GM18951 (cell line): ENCODE measurements around the gene ZDHHC24.

ENCODE experiments used
- POLR2A ChIP-seq: IDR thresholded peaks from 4 replicates; pipeline ENCODE4 v1.6.1; 2011; ENCODE audit warnings: mild to moderate bottlenecking; ENCODE audit not compliant: insufficient read length, insufficient read depth; ENCODE audit errors: extremely low read depth
- in situ Hi-C: fragments of 300-500 bp; cut with MboI; formaldehyde crosslinking; loops from one replicate; pipeline ENCODE4 v1.12.0; 2022; ENCODE audit warnings: low sequenced_read_pairs, mixed read lengths, inconsistent platforms; ENCODE audit not compliant: unreplicated experiment

The ZDHHC24 gene

DNA sequence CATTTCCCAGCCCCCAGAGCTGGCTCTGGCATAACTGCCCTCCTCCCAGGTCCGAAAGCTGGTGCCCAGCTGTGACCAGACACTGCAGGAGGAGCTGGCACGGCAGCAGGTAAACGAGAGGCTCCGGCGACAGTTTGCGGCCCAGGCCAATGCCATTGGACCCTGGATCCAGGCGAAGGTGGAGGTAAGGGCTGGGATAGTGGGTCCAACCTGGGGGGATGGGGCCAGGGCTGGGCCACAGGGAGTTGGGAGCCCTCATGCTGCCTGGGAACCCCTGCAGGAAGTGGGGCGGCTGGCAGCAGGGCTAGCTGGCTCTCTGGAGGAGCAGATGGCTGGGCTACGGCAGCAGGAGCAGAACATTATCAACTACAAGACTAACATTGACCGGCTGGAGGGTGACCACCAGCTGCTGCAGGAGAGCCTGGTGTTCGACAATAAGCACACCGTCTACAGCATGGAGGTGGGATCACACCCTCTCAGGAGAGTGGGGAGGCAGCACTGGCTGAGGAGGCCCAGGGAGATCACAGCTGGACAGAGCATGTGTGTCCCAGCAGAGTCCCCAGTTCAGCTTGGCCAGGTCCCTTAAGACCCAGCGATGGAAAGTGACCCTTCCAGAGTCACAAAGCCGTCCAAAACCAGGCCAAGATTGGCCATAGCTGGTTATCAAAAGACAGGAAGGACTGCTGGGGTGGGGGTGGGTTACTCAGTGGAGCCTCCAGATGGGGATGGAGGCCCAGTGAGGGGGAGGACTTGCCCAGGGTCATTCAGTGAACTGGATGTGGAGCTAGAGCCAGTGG lies 15.5 kb upstream of the ZDHHC24 start:
- in situ Hi-C loops = loop anchor here (25.0 kb wide), 1 partner anchor 276 kb away; the partner anchor contains the start of gene RCE1
- TF ChIP-seq POLR2A = no peak

DNA sequence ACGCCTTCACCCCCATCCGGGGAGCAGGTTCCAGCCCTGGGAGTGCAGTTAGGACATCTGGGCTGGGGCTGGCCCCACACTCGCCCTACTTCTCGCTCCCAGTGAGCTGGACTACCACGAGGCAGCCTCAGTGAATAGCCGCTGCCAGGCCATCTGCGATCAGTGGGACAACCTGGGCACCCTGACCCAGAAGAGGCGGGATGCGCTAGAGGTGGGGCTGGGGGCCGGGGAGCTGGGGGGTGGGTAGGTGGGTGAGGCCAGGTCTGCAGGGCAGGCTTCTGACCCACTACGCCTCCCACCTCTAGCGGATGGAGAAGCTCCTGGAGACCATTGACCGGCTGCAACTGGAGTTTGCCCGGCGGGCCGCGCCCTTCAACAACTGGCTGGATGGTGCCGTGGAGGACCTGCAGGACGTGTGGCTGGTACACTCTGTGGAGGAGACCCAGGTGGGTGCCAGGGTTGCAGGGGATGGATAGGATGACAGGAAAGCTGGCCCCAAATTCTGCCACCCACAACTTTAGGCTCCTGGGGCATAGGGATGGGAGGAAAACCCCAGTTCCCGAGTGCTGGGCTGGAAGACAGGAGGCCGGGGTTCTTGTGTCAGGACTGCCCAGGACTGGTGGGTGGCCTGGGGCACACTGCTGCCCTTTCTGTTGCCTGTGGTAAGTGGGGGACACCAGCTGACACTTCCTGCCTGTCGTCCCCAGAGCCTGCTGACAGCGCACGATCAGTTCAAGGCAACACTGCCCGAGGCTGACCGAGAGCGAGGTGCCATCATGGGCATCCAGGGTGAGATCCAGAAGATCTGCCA lies 14.2 kb upstream of the ZDHHC24 start:
- no peak for TF ChIP-seq POLR2A
- in situ Hi-C loops = loop anchor here (25.0 kb wide), 1 partner anchor 277 kb away; the partner anchor contains the start of gene RCE1

DNA sequence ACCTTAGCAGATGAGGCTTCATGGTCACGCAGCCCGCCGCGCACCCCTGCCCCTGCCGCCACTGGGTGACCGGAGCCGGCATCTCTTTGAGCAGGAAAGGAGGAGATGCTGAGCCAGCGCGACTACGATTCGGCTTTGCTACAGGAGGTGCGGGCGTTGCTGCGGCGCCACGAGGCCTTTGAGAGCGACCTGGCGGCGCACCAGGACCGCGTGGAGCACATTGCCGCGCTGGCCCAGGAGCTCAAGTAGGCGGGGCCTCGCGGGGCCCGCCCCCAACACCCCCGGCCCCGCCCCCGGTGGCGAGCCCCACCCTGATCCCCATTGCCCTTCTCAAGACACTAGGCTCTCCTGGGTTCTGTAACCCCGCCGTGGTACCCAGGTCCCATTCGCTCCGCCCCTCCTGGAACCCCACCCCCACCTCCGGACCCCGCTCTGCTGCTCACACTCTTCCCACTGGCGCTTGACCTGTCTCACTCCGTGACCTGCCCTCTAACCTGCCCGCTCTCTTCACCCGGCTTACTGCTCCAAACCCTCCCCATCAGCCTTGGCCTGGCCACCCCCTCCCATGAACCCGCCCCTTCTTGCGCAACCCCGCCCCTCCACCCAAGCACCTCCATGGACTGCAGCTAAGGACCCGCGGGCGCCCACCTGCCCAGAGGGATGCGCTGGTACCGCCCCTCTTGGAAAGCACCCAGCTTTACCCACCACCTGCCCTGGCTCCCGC lies 13.5 kb upstream of the ZDHHC24 start:
- TF ChIP-seq POLR2A = no peak
- in situ Hi-C loops = loop anchor here (25.0 kb wide), 1 partner anchor 278 kb away; the partner anchor contains the start of gene RCE1

DNA sequence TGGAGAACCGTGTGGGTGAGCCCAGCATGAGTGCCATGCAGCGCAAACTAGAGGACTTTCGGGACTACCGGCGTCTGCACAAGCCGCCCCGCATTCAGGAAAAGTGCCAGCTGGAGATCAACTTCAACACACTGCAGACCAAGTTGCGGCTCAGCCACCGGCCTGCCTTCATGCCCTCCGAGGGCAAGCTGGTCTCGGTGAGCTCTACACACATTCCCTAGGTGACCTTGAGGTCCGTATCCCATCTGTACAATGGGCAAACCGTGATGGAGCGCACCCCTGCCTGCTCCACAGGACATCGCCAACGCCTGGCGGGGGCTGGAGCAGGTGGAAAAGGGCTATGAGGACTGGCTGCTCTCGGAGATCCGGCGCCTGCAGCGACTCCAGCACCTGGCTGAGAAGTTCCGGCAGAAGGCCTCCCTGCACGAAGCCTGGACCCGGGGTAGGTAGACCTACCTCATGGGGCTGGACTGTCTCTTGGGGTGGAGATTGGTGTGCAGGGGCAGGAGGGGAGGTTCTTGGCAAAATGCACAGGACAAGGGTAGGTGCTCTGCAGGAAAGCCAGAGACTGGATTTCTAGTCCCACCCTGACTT lies 12.0 kb upstream of the ZDHHC24 start:
- in situ Hi-C loops = loop anchor here (25.0 kb wide), 1 partner anchor 279 kb away; the partner anchor contains the start of gene RCE1
- no peak for TF ChIP-seq POLR2A

DNA sequence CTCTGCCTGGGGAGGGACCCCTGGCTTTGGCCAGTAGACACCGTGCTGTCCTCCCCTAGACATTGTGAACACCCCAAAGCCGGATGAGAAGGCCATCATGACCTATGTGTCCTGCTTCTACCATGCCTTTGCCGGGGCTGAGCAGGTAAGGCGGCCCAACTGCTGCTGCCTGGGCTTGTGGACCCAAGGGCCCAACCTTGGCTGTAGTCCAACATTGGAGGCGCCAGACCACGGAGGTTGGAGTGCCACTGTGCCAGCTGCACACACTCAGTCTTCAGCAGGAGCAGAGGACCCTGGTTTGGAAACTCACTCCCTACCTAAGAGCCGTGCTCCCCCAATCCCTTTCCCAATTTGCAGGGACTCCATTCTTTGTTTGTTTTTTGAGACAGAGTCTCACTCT lies 10.2 kb upstream of the ZDHHC24 start:
- no peak for TF ChIP-seq POLR2A
- in situ Hi-C loops = loop anchor here (25.0 kb wide), 1 partner anchor 281 kb away; the partner anchor contains the start of gene RCE1

DNA sequence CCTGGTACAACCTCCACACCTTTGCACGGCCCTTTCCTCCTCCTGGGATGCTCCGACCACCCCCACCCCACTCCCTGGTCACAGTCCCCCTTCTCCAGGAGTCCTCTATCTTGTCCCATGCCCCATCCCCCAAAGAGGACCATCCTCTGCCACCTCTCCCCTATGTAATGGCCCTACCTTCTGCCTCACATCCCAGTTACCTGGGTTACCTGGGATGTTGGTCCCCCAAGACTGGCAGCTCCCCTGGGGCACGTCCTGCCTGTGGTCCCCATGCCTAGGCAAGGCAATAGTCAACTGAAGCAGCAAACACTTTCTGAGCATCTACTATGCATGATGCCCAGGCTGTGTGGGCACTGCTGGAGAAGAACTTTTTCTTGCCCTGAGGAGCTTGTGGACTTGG lies 9.6 kb upstream of the ZDHHC24 start:
- no peak for TF ChIP-seq POLR2A
- in situ Hi-C loops = loop anchor here (25.0 kb wide), 1 partner anchor 282 kb away; the partner anchor contains the start of gene RCE1

DNA sequence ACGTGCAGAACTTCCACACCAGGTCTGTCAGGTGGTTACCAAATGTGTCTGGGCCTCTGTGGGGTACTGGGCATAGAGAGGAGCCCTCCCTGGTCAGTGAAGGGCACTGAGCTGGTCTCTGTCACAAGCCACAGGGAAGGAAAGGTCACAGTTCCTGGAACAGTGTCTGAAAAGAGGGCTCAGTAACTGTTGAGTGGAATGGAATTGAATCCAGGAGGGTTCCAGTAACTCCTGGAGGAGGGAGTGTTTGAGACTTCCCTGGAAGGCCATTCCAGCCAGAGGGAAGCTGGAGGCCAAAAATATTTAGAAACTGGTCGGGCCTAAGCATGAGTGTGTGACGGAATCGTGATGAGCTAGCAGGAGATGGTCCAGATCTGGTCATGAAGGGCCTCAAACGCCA lies 8.8 kb upstream of the ZDHHC24 start:
- in situ Hi-C loops = loop anchor here (25.0 kb wide), 1 partner anchor 283 kb away; the partner anchor contains the start of gene RCE1
- no peak for TF ChIP-seq POLR2A

DNA sequence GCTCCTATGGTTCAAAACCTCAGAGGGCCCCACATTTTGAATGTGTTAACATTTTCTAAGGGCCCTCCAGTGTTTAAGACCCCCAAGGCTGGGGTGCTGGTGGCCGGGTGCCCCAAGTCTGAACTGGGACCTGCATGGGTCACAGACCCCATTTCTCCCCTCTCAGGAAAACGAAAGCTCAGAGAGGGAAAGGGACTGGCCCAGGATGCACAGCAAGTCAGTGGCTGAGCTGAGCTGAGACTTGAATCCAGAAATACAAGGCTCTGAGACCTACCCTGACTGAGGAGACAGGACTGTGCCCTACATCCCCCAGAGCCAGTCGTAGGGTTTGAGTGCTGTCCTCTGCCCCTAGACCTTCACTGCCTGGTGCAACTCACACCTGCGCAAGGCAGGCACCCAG lies 5.0 kb upstream of the ZDHHC24 start:
- in situ Hi-C loops = loop anchor here (25.0 kb wide), 1 partner anchor 286 kb away; the partner anchor contains the start of gene RCE1
- no peak for TF ChIP-seq POLR2A

DNA sequence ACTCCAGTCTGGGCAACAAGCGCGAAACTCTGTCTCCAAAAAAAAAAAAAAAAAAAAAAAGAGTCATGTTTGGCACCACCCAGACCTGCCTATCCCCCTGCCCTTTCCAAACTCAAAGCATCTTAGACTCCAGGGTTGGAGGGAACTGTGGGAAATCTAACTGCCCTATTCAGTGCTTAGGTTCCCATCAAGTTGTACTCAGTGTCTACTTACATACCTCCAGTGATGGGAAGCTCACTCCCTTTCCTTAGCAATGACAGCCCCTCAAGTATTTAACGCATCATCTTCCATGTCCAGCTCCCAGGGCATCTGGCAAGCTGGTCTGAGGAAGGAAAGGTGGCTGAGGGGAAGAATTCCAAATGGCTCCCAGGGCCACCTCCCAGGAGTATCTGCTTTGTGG lies 3.8 kb upstream of the ZDHHC24 start:
- no peak for TF ChIP-seq POLR2A
- in situ Hi-C loops = loop anchor here (25.0 kb wide), 1 partner anchor 288 kb away; the partner anchor contains the start of gene RCE1

DNA sequence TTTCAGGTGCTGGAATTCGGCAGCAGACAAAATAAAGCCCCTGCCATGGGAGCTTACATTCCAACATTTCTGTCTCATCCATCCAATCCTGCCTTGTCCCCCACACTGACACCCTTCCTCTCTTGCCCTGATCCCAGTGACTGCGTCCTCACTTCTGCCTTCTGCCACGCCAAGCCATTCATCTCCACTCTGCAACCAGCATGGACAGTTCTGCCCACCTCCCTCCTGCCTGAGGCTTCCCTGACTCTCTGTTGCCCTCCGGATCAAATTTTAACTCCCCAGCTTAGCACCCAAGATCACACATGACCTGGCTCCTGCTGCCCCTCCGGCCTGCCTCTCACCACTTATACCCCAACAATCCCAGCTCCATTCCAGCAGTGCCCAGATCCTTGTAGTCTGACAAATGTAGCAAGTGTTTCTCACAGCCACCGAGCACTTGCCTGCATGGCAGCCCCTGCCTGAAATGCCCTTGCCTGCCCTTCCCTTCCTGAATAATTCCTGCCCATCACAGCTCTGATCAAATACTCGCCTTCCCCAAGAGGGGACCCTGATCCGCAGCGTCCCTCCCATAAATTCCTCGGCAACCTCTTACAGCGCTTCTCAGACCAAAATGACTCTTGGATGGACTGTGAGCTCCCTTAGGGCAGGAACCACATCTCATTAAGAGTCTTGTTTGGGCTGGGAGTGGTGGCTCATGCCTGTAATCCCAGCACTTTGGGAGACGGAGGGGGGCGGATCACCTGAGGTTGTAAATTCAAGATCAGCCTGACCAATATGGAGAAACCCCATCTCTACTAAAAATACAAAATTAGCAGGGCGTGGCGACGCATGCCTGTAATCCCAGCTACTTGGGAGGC lies 3.2 kb upstream of the ZDHHC24 start:
- no peak for TF ChIP-seq POLR2A
- in situ Hi-C loops = no loop called here

DNA sequence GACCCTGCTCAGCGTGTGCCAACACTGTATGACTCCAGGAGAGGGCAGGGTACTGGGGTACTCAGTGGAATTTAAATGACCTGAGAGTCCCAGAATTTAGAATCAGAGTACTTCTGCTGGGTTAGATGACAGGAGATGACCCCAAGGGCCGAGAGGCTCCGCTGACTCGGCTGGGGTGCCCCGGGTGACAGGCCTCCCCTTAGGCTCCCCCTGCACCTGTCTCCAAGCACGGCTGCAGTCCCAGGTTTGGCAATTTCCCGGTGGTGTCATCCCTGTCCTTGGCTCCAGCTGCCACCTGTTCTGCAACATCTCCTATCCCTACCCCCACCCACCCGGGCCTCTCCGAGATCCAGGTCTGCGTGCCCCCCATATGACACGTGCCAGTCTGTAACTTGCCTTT lies 2.2 kb upstream of the ZDHHC24 start:
- no peak for TF ChIP-seq POLR2A
- in situ Hi-C loops = no loop called here

DNA sequence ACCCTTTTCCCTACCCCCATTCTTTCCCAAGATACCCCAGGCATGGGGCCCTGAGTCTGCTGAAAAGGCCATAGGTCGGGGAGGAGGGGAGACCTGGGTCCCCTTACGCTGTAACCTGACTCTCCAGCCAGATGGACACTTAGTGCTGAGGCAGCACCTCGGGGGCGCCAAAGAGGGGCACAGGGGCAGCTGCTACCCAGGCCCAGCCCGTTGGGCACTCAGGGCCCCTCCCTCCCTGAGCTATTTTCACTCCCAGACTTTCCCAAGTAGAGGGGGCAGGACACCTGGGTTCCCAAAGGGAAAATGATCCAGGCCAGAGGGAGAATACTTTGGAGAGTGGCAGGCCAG lies 1.8 kb upstream of the ZDHHC24 start:
- no peak for TF ChIP-seq POLR2A
- in situ Hi-C loops = no loop called here
